Hematopoietic multipotent progenitor cell treated with erythropoietin and hydrocortisone succinate and interleukin-3 and kit ligand, for 17 days (in vitro differentiated cells): ENCODE measurements around the gene UQCRQ.

Experiments used
- DNase-seq: peaks from one replicate; pipeline ENCODE4 v3.0.0-alpha.2; 2015; ENCODE audit warnings: low spot score

Gene UQCRQ

DNA sequence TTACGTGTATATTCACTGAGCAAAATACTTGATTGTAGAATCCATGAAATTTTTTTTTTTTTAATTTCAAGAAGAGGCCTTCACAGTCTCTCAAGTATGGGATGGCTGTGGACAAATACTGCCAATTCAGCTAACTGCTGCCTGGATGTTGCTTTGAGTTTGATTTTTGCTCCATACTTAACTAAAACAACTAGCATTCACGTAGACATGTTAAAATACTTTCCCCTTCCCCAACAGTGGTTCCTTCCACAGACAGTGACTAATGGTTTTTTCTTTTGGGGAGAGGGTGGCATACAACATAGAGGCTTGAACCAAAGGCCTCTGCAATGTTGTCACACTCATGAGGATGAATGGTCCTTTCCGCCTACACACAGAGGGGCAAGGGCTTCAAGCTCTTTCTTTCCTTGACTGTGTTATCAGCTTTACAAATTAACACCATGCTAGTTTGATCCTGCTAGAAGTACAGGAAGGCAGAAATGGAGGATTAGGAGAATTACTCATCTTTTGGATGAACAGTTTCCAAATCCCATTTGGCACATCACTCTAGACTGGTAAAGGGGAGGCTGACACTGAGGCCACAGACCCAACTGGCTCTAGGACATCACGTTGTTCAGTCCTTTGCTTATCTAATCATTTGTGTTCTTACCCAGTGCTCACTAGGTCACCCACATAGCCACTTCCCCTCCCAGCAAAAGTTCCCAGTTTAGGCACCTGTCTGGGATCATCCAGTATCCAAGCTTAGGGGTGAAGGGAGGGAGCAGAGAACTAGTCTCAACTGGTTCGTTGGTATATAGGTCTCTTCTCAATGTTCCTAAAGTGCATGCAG lies 5.2 kb downstream of the UQCRQ start:
- DNase-seq: no peak

DNA sequence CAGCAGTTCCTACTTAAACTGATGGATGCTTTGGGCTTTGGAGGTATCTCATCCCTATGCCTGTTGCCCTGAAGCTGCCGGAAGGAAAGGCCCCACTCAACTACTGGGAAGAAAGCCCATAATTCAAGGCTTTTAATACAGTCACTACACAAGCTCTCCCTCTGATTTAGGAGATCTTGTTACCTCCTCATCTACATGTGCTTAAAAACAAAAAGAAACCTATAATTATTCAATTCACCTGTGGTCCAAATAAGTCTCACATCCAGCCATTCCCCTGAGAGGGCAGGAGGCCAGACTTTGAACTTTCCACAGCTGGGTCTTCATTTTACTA lies 6.3 kb downstream of the UQCRQ start:
- no peak for DNase-seq

DNA sequence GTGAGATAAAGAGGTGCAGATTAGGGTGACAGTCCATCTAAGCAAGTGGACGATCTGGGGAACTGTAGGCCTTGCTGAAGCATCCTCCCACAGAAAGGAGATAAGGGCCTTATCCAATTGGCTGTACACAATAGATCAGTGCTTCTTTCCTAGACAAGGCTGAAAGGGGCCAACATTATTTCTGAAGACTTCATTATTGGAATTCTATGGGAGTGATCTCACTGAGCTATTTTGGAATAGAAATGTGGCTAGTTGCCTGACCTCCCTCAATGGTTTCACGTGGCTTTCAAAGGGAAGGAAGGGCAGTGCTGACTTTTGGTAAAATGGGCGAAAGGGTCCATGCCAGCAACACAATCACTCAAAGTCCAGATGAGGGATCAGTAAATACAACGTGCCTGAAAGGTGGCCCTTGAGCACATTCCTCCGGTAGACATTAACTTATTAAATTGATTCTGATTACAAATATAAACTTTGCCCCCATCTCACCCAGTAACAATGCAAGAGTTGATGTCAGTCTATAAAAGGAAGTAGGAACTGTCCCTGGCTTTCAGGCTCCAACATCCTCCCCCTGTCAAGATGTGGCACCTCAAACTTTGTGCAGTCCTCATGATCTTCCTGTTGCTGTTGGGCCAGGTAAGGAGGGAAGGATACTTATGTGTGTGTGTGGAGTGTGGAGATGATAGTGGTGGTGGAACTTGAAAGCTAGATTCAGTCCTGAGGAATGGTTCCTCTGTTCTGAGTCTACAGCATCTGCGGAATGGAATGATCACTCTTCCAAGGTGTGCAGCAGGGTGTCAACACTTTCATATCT lies 6.9 kb downstream of the UQCRQ start, which contains the start of gene LEAP2:
Gene LEAP2 (plus strand): TSS at position 550 of the 811 bp plus-strand sequence. CDS start 27 bp downstream, at position 577.
- no peak for DNase-seq

DNA sequence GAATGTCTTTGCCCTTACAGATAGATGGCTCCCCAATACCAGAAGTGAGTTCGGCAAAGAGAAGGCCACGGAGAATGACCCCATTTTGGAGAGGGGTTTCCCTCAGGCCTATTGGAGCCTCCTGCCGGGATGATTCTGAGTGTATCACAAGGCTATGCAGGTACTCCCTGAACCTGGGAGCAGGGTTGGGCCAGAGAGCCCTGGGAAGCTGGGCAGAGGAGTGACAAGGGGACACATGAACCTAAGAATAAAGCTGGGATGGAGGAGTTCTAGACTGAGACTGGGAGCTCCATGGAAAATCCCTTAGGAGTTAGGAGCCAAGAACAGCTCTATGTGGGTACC lies 7.5 kb downstream of the UQCRQ start:
- DNase-seq: no peak

DNA sequence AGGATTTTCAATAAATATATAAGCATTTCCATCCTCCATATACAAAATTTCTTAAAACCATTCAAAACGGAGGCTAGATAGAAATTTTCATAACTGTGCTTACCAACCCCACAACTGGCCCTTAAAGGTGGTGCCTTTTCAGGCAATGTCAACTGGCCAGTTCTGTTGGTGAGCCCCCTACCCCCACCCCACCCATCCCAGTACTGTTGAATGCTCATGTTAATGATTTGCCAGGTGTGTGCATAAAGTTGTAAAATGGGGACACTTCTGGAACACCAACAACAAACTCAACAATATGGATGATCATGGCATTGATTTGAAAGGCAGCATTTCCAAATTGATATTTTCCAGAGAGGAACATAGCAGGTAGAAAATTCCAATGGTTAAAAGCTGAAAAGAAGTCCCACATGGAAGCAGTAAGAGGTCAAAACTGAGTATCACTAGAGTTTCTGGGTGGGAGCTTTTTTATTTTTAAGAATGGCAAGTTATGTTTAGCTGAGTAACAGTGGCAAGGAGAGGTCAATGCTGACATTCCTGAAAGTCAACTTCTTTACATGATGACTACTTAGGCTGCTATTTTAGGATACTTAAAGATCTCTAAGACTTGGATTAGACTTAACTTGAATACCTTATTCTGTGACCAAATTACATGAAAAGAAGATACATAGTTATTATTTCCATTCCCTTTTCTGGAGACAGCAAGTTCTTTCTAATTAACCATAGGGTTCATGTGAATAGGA lies 9.7 kb downstream of the UQCRQ start:
- DNase-seq: no peak

DNA sequence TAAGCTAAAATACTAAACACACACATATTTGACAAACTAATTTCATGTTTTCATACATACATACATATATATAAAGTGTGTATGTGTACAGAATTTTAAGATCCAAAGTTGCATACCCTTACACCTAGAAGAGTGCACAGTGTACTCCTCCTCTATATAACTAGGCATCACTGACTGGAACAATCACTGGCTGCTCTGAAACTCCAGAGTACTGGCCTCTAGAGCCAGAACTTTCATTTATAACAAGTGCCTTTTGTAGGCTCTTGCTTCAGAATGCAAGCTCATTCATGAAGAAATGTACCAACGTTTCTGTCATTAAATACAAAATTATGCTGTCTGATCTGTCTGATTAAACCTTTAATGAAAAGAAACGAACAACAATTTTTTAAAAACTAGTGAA lies 11.0 kb downstream of the UQCRQ start:
- DNase-seq: no peak

DNA sequence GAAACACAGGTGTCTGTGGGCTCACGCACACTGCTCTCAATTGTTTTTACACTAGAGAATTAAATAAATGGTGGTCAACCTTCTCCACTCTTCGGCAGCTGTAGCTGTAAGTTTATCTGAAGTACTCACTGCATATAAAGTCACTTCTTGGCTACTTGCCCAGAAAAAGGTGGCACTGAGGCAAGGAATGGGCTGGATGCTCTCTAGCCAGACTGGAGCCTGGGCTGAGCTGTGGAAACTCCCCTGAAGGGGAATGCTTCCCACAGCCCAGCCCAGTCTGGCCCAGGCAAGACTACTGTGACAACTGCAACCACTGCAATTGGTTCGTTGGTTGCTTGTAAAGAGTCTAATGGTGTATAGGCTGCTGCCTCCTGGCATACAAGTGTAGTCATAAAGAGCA lies 11.5 kb downstream of the UQCRQ start:
- peak; percentile 78 for DNase-seq

DNA sequence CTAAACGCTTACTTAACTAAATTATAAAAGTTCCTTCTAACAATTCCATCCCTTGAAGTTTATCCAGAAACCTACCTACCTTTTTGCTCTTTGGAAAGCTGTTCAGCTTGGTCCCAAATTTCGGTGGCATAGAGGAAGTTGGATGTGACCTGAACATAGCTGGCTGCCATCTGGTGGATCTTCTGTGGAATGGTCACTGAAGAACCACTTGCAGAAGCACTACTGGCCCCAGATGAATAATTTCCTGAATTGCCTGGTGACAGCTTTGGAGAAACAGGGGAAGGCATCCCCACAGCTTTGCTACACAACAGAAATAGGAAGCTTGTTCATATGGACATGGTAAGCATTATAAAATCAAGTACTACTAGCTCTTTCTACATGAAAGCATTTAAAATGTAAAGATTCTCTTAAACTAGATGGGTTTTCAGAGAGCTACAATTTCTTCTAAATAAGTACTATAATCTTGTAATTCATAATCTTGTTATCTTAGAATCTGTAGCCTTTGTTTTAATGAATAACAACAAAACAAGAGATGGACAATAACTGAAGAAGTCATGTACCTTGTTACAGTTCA lies 16.9 kb downstream of the UQCRQ start:
- DNase-seq: peak; percentile 59

DNA sequence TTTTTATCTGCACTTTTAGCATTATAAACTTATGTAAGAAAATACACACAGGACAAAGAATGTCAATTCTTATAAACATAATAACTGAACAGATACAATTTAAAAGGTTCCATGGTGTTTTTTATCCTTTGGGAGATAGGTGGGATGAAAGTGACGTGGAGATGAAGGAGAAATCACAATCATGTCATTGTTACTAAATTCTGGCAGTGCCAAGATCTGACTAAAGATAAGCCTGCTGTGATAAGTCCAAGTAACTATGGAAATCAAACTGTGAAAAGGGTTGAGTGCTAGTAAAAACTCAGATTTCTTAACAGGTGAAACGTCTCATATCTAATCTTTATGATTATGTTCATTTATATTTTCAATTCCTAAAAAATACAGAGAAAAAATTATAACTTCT lies 18.1 kb downstream of the UQCRQ start:
- DNase-seq: no peak

DNA sequence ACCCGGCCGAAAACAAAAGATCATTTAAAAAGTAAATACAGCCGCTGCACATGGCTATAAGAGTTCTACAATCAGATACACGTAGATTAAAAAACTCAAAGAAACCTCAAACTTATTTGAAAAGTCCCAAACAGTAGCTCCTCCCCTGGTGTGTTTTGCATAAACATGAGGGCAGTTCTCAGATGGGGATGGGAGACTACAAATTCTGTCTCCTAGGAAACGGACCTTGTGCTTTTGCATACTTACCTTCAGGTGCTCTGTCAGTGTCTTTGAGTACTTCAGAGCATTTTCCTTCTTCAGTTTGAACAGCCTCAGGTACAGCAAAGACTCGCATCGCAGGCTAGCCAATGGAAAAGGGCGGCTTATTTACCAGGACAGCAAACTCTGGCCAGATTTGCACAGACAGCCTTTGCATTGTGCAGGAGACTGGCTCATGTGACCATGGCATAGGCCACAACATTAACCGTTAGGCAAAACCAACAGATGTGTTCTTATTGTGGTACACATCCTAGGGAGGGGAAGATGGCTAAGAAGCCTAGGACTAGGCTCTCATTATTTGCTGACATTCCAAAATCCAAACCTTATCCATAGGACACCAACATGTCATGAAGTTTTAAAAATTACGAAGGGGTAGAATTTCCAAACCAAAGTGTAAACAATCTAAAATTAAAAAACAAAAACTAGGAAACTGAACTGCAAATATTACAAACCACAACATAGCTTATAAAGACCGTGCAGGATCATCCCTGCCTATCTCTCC lies 19.8 kb downstream of the UQCRQ start:
- DNase-seq: no peak

DNA sequence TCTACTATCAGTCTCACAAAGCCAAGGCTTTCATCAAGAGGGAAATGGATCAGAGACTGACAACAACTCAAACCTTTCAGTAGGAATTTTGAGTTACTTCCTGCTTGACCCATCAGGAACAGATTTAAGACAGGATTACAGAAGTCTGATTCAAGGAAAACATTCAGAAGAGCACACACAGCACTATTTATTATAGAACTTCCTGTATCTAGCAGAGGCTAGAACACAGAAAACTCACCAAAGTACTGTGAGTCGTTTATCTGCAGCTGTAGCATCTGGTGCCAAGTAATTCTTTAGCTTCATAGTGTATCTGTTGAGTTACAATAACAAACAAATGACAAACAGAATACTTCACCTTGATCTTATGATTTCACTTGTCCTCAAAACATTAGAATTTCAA lies 20.8 kb downstream of the UQCRQ start:
- no peak for DNase-seq

DNA sequence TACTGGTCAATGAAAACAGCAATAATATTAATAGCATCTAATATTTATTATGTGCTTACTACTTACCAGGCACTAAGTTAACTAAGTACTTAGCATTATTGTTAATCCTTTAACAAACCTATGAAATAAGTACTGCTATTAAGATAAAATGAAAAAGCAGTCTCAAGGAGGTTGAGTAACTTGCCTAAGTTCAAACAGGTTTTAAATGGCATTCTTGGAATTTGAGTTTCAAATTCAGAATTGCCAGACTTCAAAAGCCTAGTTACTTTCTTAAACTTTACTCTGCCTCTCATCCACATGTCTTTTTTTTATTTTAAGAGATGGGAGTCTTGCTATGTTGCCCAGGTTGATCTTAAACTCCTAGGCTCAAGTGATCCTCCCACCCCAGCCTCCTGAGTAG lies 23.1 kb downstream of the UQCRQ start:
- no peak for DNase-seq

DNA sequence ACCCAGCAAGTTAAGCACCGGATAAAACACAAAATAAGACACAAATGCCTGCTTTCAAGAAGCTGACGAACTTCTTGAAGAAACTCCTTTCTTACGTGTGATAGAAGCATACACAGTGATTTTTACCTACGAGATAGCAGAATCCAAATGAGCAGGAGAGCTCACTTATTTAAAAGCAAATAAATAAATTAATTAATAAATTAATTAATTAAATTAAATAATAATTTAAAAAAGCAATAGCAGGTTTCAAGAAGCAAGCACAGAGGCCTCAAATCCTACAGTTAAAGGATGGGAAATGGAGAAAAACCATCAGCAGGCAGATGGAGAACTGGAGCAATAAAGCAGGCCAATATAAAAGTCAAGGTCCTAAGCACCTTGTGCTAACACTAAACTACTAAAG lies 24.4 kb downstream of the UQCRQ start:
- DNase-seq: no peak

DNA sequence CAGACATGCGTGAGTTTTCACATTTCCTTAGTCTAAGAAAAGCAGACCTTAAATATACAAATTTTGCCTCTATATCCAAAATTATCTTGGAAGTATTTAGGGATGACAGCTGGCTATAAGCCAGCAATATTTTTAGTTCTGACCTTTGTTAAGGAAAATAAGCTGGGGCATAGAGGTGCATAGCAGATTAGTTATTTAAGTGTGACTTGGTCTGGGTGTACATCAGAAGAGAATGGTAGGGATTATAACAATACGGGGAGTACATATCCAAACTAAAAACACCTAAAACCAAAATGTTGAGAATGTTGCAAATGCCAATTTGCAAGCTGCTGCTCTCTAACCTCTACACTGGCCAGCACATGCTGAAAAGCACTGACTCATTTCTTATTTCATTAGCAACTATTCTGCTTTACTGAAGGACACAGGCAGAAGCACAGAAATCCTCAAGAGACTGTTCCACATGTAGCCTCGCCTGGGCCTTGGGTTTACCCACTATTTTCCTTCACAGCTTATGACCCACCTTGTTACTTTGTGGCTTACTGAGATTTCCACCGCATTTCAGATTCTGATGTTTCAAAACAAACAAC lies 29.4 kb downstream of the UQCRQ start:
- DNase-seq: no peak

DNA sequence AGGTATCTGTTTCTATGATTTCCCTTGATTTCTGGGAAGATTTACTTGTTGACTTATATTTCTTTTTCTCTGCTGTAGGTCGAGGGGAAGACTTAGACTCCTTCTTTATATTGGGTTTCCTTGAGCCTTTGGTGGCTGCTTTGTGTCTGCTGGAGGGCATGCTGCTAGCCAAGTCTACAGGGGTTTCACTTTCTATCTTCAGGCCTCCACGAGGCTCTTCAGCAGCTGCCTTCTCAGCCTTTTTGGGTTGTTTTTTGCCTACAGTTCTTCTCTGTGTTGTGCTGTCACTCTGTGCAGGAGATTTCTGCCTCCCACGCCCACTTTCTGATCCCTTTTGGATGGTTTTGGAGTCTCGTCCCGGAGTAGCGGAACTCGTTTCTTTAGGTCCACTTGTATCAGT lies 30.2 kb downstream of the UQCRQ start:
- no peak for DNase-seq

DNA sequence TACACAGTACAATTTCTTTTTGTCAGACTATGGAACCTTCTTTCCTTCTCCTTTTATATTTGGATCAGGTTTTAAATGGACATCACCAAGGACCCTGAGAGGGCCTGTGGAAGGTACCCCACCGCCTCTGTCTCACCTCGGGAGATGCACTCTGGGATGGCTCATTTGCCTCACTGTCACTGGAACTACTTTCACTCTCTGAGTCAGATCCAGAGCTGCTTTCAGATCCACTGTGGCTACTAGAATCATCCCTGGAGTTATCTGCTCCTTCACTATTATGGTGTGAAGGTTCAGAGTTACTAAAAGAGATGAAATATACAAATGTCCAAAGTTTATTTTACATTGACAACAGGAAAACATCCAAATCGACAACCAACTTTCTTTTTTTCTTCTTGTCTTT lies 31.7 kb downstream of the UQCRQ start:
- no peak for DNase-seq

DNA sequence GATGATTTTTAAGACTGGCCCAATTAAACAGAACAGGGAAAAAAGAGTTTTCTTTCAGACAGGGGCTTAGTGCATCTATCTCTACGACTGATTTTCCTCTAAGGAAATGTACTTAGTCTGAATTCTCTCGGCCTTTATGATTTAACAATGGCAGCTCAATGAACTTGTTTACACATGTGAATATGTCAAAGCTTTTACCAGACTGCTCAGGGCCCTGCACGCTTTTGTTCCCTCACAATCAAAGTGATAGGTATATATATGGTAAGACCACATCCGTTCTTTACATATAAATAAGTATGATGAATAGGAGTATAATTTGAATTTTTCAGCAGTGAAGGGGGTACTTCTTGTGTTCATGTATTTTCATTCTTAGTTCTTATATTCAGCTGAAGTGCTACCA lies 34.6 kb downstream of the UQCRQ start:
- no peak for DNase-seq

DNA sequence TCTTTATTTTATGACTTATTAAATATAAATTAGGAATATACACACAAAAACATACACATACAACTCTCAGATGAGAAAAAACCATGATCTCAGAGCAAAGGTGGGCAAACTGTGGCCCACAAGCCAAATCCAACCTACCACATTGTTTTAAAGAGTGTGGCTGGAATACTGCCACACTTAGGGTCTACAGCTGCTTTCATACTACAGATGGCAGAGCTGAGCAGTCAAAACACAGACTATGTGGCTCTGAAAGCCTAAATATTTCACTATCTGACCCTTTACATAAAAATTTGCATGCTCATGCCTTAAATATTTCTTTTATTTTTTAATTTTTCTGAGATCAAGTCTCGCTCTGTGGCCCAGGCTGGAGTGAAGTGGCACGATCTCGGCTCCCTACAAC lies 35.3 kb downstream of the UQCRQ start:
- DNase-seq: no peak

DNA sequence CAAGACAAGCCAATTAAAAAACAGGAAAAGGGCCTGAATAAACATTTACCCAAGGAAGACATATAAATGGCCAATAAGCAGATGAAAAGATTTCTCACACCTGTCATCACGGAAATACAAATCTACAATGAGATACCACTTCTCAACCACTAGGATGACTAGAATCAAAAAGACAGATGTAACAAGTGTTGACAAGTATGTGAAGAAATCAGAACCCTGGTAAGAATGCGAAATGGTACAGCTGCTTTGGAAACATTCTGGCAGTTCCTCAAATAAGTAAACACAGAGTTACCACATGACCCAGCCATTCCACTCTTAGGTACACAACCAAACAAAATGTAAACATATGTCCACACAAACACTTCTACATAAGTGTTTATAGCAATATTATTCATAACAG lies 39.5 kb downstream of the UQCRQ start:
- DNase-seq: peak; percentile 36

DNA sequence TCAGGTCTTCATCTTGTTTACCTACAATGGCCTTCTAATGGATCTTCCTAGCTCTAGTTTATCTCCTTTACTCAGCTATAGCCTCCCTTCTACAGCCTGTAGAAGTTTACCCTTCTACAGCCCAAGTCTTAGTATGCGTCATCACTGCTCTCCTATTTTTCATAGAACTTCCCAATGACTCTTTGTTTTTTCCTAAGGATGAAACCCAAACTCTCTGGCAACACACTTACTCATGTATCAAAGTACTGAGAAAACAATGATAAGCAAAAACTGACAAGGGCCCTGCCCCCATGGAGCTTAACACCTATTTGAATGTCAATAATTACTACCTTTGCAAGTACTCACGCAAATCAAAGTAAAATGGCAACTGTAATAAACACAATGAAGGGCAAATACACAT lies 40.7 kb downstream of the UQCRQ start:
- no peak for DNase-seq

DNA sequence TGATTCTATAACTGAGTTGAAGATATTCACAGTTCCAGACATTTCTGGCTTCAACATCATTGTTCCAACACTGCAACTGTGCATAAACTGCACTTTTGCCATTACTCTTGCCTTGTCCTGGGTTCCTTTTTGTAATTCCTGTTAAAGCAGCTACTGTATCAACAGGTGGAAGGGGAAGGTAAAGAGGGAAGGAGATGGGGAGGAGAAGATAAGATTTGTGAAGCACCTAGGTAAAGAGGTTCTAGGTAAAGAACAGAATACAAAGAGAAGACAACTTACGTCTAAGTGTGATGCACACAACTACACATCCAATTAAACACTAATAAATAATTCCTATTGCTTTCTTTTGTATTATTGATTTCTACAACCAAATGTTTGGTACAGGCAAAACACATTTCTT lies 43.3 kb downstream of the UQCRQ start:
- DNase-seq: no peak

DNA sequence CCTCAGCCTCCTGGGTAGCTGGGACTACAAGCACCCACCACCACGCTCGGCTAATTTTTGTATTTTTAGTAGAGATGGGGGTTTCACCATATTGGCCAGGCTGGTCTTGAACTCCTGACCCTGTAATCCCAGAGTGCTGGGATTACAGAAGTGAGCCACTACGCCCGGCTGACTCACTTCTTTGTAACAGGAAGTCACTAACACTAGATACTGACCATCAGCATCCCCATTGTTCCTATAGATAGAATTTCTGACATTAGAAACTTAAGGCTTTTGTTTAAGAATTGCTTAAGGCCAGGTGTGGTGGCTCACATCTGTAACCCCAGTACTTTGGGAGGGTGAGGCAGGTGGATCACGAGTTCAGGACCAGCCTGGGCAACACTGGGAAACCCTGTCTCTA lies 49.2 kb downstream of the UQCRQ start:
- DNase-seq: no peak
